RWPE1 (cell line): ENCODE measurements around the gene EPB41L4A.

ENCODE experiments used
- CTCF ChIA-PET: fragments of 350-600 bp; sonication (Branson Sonifier 250); formaldehyde crosslinking; extraction: SDS; loops from one replicate; lab custom pipeline; 2021; lab: Yijun Ruan, JAX
- POLR2A ChIA-PET: fragments of 400-600 bp; formaldehyde crosslinking; extraction: SDS; loops from one replicate; lab custom pipeline; 2020; ENCODE audit warnings: antibody characterized with exemption; ENCODE audit not compliant: low non-redundant PET; lab: Yijun Ruan, JAX
- DNase-seq: peaks from one replicate; pipeline ENCODE4 v3.0.0; 2012; ENCODE audit warnings: low spot score
- H3K27ac ChIP-seq: fragments of 450-650 bp; 2 replicates; pipeline ENCODE4 v1.5.1; 2017
- CTCF ChIP-seq: fragments of 450-650 bp; conservative IDR thresholded peaks from 2 replicates; pipeline ENCODE4 v1.5.1; 2017; ENCODE audit warnings: low read depth, mild to moderate bottlenecking

Gene EPB41L4A

GRCh38 chr5:112304743-112305142, 114.3 kb downstream of the EPB41L4A start:
- no peak for DNase-seq
- POLR2A ChIA-PET: no interaction called here
- H3K27ac ChIP-seq: no peak overlapping the region
- CTCF ChIA-PET: no interaction called here
- TF ChIP-seq CTCF: no peak

GRCh38 chr5:112303685-112304084, 115.4 kb downstream of the EPB41L4A start:
- H3K27ac ChIP-seq: no peak overlapping the region
- no peak for TF ChIP-seq CTCF
- CTCF ChIA-PET: no interaction called here
- no peak for DNase-seq
- POLR2A ChIA-PET: no interaction called here

GRCh38 chr5:112294126-112294525, 125.0 kb downstream of the EPB41L4A start:
- H3K27ac ChIP-seq: no peak overlapping the region
- ChIA-PET POLR2A (no interaction called here), CTCF (interaction anchor here (0.6 kb wide), 1 partner anchor 22 kb away, joined by 3 read pairs; no protein-coding TSS in a partner anchor)
- no peak for DNase-seq
- no peak for TF ChIP-seq CTCF

- TF ChIP-seq CTCF: no peak
- no peak for DNase-seq
- ChIA-PET CTCF (interaction anchor here (0.6 kb wide), 1 partner anchor 22 kb away, joined by 3 read pairs; no protein-coding TSS in a partner anchor), POLR2A (no interaction called here)
- H3K27ac ChIP-seq: no peak overlapping the region
Observed at GRCh38 chr5:112293587-112293986, 125.5 kb downstream of the EPB41L4A start.

GRCh38 chr5:112290691-112291090, 128.4 kb downstream of the EPB41L4A start:
- no peak overlapping the region for H3K27ac ChIP-seq
- DNase-seq: no peak
- ChIA-PET POLR2A (no interaction called here), CTCF (interaction anchor here (0.6 kb wide), 1 partner anchor 80 kb away, joined by 4 read pairs; no protein-coding TSS in a partner anchor)
- no peak for TF ChIP-seq CTCF

- POLR2A ChIA-PET: no interaction called here
- no peak for DNase-seq
Observed at GRCh38 chr5:112289465-112289864, 129.6 kb downstream of the EPB41L4A start.

More at GRCh38 chr5:112289465-112289864, 129.6 kb downstream of the EPB41L4A start:
- no peak overlapping the region for H3K27ac ChIP-seq
- CTCF ChIA-PET: no interaction called here
- no peak for TF ChIP-seq CTCF
